ENCODE results near the gene SPEG.

The SPEG gene

DNA sequence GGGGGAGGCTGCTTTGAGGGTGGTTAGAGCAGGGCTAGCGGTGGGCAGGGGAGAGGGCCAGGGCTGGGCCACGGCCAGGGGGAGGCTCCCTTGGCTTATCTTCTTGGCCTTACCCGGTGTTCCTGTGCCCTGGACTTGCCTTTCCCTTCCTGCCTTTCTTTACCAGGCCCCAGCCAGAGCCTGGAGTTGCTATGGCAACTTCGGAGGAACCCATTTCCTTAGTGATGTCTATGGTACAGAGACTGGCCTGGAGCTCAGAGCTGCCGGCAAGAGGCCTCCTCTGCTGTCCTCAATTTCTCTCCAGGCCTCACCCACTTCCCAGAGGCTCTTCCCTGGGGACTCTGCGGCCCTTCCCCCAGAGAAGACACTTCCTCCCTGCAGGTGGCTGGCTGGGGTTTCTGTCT, 11.5 kb downstream of the SPEG start:
- no peak for DNase-seq

DNA sequence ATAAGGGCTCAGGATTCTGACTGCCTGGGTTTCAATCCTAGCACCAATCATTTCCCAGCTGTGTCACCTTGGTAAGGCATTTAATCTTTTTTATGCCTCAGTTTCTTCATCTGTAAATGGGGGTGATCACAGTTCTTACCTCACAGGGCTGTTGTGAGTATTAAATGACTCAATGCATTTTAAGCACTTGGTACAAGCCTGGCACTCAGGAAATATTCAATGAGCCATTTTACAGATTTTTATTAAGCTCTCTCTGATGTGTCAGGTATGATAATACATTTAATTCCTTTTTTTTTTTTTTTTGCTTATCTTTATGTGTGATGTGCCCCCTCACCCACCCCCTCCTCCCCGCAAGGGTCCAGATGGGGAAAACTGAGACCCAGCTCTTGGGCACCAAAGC, 12.0 kb downstream of the SPEG start:
- DNase-seq: no peak

DNA sequence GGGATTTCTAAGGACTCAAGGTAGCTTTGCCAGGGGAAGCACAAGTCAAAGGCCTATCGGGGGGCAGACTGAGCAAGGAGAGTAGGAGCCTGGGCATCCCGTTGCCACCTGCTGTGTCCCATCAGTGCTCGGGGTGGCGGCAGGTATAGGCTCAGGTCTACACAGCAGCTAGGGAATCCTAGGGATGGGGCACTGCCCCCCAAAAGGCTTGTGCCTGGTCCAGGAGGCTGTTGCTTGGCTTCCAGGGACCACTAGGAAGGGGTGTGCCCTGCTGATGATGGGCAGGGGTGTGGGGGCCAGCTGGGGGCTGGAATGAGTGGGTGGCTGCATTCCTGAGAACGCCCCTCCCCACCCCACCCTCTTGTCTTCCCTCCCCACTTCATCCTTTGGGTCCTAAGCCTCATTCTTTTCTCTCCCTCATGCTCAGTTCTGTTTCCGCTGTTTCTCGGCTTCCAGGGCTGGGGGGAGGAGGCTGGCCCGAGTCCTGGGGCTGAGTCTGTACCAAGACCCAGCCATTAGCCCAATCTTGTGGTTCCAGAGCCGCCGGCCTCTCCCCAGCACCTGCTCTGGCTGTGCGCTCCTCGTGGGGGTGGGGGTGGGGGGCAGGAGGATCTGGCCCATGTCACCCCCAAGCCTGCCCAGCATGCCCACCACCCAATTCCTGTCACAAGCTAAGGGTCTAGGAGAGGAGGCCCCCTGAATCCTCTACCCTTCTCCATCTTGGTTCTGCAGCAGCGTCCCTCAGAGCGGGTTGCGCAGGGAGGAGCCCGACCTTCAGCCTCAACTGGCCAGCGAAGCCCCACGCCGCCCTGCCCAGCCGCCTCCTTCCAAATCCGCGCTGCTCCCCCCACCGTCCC, 12.8 kb downstream of the SPEG start:
- DNase-seq: no peak

DNA sequence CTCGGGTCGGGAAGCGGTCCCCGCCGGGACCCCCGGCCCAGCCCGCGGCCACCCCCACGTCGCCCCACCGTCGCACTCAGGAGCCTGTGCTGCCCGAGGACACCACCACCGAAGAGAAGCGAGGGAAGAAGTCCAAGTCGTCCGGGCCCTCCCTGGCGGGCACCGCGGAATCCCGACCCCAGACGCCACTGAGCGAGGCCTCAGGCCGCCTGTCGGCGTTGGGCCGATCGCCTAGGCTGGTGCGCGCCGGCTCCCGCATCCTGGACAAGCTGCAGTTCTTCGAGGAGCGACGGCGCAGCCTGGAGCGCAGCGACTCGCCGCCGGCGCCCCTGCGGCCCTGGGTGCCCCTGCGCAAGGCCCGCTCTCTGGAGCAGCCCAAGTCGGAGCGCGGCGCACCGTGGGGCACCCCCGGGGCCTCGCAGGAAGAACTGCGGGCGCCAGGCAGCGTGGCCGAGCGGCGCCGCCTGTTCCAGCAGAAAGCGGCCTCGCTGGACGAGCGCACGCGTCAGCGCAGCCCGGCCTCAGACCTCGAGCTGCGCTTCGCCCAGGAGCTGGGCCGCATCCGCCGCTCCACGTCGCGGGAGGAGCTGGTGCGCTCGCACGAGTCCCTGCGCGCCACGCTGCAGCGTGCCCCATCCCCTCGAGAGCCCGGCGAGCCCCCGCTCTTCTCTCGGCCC, 13.6 kb downstream of the SPEG start:
- DNase-seq: no peak

DNA sequence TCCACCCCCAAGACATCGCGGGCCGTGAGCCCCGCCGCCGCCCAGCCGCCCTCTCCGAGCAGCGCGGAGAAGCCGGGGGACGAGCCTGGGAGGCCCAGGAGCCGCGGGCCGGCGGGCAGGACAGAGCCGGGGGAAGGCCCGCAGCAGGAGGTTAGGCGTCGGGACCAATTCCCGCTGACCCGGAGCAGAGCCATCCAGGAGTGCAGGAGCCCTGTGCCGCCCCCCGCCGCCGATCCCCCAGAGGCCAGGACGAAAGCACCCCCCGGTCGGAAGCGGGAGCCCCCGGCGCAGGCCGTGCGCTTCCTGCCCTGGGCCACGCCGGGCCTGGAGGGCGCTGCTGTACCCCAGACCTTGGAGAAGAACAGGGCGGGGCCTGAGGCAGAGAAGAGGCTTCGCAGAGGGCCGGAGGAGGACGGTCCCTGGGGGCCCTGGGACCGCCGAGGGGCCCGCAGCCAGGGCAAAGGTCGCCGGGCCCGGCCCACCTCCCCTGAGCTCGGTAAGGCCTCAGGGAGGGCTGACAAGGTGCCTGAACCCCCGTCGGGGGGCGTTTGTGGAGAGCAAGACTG, 14.2 kb downstream of the SPEG start:
- no peak for DNase-seq

DNA sequence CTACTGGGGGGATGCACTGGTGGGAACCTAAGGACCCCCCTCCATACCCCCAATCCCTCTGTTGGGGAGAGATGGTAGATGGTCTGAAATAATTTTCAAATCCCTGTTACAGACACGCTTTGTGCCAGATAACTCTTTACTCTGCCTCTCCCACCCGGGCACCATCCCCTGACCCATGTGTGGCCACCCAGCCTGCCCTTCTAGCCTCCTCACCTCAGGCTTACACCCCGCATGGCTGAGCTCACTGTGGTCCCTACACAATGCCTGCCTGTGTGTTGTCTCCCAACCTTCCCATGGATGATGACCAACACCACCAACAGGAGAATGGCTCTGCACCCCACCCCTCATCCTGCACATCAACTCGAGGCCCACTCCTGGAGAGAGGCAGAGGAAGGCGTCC, 15.0 kb downstream of the SPEG start:
- DNase-seq: no peak

DNA sequence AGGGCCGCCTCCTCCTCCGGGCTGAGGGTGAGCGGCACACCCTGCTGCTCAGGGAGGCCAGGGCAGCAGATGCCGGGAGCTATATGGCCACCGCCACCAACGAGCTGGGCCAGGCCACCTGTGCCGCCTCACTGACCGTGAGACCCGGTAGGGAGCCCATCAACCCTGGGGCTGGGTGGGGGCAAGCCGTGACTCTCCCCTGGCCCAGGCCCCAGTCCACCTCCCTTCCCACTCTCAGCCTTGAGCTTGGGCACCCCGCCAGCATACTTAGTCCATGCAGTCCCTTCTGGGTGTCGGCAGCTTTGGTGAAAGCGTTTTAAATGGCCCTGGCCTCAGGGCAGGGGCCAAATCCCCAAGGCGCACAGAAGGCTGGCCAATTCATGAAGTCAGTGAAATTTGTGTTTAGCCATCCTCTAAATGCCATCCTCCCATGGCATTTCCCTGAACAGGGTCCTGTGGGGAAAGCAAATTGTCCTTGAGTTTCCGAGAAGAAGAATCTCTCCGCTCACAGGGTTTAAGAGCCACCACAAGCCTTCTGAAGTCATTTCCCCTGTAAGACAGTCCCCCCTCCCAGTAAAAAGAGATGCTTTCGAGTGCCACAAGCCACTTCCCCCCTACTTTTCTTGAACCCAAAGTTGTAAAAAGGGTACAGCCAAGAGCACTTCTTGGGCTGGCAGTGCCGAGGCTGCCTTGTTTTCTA, 17.2 kb downstream of the SPEG start:
- DNase-seq: no peak

DNA sequence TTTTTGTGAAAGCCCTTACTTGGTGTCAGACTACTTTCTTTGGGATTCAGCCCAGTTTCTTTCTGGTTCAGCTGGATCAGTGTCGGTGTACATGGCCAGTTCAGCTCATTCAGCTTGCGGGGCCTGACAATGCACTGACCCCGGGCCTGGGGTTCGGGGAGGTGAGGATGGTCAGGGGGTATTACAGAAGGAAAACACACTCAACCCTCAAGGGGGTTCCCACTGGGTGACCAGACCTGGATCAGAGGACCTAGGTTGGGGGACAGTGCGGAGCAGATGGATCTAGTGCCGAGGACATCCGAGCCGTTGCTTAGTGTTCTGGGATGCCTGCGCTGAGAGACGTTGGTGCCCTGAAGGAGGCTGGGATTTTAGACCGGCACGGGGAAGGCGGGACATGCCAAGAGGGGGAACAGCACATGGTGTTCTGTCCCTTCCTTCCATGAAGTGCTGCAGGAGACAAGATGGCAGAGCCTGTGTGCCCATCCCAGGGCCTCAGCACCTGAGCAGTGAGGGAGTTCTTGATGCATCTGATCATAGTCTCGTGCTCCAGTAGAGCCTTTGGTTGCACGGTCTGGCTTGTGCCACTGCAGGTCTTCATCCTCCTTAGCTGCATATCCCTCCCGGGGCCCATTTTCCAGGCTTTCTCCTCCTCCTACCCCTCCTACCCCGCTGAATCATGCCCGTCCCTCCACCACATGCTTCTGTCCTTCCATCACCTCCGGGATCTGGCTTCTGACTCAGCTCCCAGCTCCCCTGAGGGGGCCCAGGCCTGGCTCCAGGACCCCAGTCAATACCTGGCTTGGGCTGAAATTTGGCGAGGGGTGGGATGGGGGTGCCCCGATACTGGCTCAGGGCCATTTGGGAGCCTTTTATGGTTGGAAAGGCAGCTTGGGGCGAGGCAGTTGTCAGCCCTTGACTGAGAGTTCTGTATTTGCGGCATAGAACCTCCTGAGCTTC, 18.0 kb downstream of the SPEG start:
- no peak for DNase-seq

DNA sequence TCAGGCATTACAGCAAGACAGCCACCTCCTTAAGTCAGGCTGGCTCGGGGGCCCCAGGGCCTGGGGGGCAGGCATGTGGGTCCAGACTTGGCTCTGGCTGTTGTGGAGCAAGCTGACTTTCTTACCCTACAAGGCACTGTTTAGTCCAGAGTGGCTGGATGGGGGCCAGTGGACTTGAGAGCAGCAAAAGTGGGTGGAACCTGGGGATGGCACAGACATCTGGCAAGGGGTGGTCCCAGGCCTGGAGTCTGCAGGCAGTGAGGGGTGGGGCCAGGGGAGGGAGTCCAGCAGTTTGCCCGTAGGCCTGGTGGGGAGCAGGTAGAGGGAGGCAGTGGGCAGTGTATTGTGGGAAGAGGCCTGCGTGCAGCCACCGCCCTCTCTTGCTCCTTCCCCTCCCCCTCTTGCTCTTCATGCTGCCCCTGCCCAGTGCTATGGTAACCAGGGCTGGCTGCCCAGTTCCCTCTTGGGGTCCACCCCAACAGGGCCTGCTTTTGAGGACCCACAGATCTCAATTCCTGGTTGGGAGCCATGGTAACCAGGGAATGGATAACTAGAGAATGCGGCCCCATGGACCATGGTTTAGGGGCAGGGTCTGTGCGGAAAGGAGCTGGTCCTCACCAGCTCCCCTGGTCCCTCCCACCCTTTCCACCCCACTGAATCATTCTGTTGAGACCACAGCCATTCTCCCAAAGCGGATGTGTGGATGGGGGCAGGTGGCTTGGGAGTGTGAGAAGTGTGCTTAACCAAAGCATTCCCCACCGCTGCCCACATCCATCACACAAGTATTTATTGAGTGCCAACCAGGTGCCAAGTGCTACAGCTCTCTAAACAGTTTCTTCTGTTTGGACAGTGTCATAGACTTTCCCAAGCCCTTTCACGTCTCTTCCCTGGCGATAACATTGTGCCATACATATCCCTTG, 19.3 kb downstream of the SPEG start:
- no peak for DNase-seq

DNA sequence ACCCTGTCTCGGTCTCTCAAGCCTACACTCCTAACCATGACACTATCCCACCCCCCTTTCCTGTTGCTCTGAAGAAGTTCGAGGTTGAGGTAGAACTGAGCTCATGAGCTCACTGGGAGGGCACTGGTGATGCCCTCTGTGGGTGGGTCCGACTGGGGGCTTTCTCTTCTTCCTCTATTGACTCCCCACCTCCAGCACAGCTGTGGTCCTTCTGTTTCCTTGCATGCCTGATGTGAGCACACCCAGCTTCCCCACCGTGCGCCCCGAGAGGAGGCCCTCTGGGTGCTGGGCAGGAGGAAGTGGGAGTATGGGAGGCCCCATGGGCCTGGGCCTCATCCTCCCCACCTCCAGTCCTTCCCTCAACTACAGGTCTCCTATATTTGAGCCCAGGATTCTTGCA, 20.9 kb downstream of the SPEG start:
- no peak for DNase-seq

DNA sequence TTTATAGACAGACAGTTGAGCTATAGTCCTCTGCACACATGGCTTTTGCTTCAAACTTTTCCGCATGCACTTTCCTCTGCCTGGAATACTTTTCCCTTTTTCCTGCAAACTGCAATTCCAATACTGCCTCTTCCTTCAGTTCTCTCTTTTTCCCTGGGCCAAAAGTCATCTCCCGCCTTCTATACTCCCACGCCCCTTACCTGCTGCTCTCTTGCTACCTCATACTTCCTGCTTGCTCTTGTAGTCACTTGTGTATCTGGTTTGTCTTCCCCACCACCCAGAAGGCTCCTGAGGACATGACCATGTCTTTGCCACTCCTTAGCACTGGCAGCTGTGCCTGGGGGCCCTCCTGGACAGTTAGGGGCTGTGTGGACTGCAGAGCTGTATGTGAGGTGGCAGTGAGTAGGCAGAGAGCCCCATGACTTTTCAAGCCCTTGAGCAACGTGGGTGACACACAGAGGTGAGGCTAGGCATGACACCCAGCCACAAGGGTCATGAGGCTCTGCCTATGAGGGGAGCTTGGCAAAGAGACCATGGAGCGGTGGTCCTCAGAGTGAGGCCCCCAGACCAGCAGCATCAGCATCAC, 23.2 kb downstream of the SPEG start:
- no peak for DNase-seq

DNA sequence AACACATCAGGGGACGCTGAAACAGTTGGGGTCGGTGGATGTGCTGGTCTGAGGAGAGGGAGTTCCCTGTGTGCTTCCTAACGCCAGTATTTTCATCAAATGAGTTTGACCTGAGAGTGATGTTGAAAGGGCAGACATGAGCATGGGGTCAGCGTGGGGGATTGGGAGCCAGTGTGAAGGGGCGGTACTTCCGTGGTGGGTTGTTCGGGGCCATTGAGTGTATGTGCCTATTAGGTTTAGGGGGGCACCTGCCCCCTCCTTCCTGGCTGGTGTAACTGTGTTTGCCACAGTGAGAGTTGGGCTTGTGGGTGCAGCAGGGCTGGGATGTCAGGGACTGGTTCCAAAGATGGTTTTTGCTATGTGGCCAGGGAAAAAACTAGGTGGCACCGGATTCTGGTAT, 24.4 kb downstream of the SPEG start:
- no peak for DNase-seq

DNA sequence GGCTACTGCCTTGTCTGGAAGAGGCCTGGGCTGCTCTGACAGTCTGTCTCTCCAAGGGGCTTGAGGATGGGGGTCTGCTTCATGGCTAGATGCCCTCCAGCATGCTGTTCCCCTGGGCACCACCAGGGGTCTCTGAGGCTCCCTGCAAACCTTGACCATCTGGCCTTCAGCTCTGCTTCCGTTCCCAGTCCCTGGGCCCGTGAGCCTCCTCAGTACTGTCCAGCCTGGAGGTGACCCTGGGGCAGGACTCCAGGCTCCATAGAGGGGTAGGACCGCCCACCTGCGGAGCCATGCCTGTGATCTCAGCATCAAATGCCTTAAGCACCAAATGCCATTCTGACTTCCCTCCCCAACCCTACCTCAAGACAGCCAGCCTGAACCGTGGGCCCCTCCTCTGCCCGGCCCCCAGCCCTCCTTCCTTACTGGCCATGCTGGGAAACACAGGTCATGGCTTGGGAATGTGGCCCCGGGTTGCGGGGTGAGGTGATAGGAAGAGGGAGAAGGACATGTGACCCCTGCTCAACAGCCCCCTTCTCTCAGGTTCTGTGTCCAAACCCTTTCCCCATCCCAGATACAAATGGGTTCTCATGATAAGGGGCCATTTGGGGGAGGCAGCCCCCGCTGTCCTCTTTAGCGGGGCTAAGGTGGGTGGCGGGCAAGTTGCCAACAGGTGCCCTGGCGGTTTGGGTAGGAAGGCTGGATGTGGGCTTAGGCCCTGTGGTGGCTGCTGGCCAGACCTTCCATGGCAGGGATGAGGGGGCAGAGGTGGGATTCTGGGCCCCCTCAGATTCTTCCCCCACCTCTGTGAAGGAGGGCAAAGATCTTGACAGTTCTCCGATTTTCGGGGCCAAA, 25.0 kb downstream of the SPEG start:
- no peak for DNase-seq

DNA sequence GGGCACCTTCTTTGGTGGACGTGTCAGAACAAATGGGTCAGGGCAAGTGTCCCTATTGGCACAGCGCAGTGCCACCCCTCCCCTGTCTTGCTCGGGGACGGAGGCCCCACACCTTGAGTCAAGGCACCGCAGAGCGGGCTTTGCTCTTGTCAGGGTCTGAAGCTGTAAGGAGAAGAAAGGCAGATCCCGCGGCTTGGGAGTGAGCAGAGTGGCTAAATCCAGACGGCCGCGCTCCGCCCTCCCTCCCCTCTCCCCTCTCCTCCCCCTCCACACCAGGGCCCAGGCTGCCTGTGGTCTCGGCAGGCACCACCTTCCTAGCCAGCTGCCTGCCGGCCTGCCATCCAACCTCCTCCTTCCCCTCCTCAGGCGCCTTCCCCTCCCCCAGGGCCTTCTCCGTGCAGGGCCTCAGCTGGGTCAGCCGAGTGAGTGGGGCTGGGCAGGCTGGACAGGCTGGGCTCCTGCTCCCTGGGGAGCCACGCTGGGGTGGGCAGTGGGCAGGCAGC, 25.8 kb downstream of the SPEG start:
- no peak for DNase-seq

DNA sequence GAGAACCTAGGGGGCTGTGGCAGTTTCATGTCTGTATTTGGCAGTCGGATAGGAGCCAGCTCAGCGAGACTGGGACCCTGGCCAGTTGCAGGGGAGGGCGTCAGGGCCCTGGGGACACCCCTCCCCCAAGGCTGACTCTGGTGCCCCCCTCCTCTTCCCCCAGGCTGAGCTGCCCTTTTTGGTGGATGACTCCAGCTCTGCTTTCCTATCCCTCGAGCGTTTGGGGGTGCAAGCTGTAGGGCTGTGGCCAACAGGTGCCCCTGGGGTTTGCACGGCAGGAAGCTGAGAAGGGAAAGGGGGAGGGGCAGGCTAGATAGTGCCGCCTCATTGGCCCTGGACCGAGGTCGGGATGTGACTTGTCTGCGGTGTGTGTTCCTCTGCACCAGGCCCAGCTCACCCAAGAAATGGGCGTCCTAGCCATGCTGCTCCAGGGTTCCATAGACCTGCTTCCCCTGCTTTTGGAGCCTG, 26.4 kb downstream of the SPEG start:
- DNase-seq: no peak

DNA sequence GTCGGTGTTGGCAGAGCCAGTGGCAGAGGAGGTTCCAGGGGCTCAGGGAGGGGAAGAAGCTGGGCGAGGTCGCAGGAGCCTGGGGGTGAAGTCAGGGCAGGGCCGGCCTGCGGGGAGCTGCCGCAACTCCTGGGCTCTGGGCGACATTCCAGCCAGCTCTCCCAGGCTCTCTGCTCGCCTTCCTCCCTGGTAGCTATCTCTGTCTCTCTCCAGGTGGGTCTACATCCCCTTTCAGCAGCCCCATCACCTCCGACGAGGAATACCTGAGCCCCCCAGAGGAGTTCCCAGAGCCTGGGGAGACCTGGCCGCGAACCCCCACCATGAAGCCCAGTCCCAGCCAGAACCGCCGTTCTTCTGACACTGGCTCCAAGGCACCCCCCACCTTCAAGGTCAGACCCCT, 27.0 kb downstream of the SPEG start:
- DNase-seq: no peak

DNA sequence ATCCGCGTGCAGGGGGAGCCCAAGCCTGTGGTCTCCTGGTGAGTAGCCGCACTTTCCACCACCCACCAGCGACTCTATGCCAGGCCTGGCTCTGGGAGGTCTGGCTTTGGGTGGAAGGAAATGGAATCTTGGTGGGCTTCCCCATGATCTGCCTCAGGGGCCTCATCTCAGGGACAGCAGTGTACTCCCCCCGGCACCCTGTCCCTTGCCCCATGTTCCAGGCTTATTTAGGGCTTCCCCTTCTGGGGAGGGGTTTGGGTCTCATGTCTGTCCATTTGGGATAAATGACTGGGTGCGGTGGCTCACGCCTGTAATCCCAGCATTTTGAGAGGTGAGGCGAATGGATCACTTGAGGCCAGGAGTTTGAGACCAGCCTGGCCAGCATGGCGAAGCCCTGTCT, 27.7 kb downstream of the SPEG start:
- no peak for DNase-seq

DNA sequence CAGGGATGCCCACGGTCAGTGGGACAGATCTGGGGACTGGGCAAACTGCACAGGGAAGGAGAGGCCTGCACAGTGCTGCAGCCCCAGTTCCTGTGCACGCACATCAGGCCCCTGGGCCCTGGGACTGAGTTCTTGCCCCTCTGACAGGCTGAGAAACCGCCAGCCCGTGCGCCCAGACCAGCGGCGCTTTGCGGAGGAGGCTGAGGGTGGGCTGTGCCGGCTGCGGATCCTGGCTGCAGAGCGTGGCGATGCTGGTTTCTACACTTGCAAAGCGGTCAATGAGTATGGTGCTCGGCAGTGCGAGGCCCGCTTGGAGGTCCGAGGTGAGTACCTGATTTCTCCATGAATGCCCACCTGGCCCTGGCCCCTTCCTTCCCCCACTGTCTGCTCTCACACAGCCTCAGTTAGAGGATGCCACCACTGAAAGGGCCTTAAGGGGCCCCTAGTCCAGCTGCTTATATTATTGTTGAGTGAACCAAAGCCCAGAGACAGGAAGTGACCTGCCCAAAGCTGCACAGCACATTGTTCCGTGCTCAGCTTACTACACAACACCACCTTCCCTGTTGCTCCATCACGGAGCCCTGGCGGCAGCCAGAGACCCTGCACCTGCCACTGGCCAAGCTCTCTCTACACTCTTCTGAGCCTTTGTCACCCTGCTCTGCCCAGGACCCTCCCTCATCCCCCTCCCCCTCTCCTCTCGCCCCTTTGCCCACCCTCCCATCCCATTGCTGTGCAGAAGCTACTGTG, 29.8 kb downstream of the SPEG start:
- no peak for DNase-seq
